Esophagus muscularis mucosa (tissue), 4 donors: ENCODE results near the gene MTREX. TPM values are rescaled to one million over a fixed set of nuclear protein-coding genes. Genes with fewer than 3 reads are reported as not detected.

Experiments
- DNase-seq: peaks from one replicate; pipeline ENCODE4 v3.0.0-alpha.2; 2017; ENCODE audit errors: extremely low spot score
- H3K27ac ChIP-seq, 4 donors: fragments of 200-600 bp; sonication (generic); replicated peaks in 1 of 4; 1 replicate in 3 of 4; 2 replicates in 1 of 4; pipeline ENCODE4 v1.5.1; 2016 to 2019; ENCODE audit warnings: mild to moderate bottlenecking in 1 of 4
- H3K27me3 ChIP-seq, 4 donors: fragments of 200-600 bp; sonication (generic); one replicate each; pipeline versions ENCODE4 v1.5.1 to v1.6.0; 2016 to 2019
- H3K36me3 ChIP-seq, 4 donors: fragments of 200-600 bp; sonication (generic); one replicate each; pipeline ENCODE4 v1.5.1; 2016 to 2019
- H3K4me1 ChIP-seq, 4 donors: fragments of 200-600 bp; sonication (generic); one replicate each; pipeline ENCODE4 v1.5.1; 2016 to 2019
- H3K4me3 ChIP-seq, 4 donors: fragments of 200-600 bp; sonication (generic); 1 replicate in 2 of 4; 2 replicates in 2 of 4; pipeline ENCODE4 v1.5.1; 2016 to 2019; ENCODE audit warnings: mild to moderate bottlenecking in 4 of 4, moderate library complexity in 1 of 4
- H3K9me3 ChIP-seq, 4 donors: fragments of 200-600 bp; sonication (generic); 1 replicate in 3 of 4; 2 replicates in 1 of 4; pipeline ENCODE4 v1.5.1; 2016 to 2019
- EP300 ChIP-seq: sonication (generic); formaldehyde crosslinking; IDR thresholded peaks from one replicate; pipeline ENCODE4 v1.6.1; 2017; ENCODE audit warnings: antibody characterized with exemption
- POLR2A ChIP-seq: fragments of 450-650 bp; IDR thresholded peaks from one replicate; pipeline ENCODE4 v1.6.1; 2017; ENCODE audit warnings: antibody characterized with exemption, moderate library complexity, mild to moderate bottlenecking, low read depth
- POLR2AphosphoS5 ChIP-seq, 2 donors: sonication (generic); formaldehyde crosslinking; IDR thresholded peaks; one replicate each; pipeline ENCODE4 v1.6.1; 2017; ENCODE audit warnings: antibody characterized with exemption in 2 of 2
- WGBS: methylation state at CpG from one replicate; pipeline ENCODE4 v1.1.5; 2018; 5-methylcytosine and 5-hydroxymethylcytosine counted together
- intact Hi-C: fragments of 100-400 bp; cut with DNase I; formaldehyde crosslinking; loops from one replicate; pipeline ENCODE4 v1.15.1; 2023
- total RNA-seq, 4 donors: library from RNA; depleted of rRNA; stranded (reverse); fragments of >200 nt; gene quantifications; one replicate each; pipeline versions ENCODE4 v1.1.0 to v1.2.1, GENCODE V29; 2016
- TF ChIP-seq, protein P1 (sequence below), 3 experiments: fragments of 200-600 bp in 2 of 3; fragments of 450-650 bp in 1 of 3; sonication (generic) in 2 of 3; IDR thresholded peaks; one replicate each; pipeline ENCODE4 v1.5.1; 2017 to 2019; ENCODE audit warnings: antibody characterized with exemption in 3 of 3, mild to moderate bottlenecking in 2 of 3, moderate library complexity in 1 of 3

MTREX gene
- total RNA-seq, 4 donors from 2014 or later, result 53.7 to 64.0 (median 62.3) TPM

DNA sequence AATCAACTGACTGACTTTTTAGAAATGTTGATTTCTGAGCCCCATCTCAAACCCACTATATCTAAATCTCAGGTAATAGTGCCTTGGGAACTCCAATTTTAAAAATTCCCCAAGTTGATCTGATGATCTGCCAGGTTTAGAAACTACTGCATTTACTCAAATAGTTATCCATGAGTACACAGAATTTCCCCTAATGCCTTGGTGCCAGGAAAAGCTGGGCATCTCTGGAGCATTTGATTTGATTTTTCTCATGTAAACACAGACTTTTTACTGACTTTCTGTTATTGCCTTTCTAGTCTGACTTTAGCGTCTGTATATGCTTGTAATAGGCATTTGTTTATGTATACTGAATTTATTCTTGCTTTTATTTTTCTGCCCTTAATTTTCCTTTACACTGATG lies 35.8 kb downstream of the MTREX start:
- WGBS, result 61% methylated on average over 1 of the region's 1 CpG
- no peak overlapping the region for H3K27ac ChIP-seq
- no peak overlapping the region for H3K4me3 ChIP-seq
- H3K36me3 ChIP-seq, result peaks cover 23 to 72% (median 41%) of the 10 kb centered on the region in 4 donors
- TF ChIP-seq, protein P1, sequence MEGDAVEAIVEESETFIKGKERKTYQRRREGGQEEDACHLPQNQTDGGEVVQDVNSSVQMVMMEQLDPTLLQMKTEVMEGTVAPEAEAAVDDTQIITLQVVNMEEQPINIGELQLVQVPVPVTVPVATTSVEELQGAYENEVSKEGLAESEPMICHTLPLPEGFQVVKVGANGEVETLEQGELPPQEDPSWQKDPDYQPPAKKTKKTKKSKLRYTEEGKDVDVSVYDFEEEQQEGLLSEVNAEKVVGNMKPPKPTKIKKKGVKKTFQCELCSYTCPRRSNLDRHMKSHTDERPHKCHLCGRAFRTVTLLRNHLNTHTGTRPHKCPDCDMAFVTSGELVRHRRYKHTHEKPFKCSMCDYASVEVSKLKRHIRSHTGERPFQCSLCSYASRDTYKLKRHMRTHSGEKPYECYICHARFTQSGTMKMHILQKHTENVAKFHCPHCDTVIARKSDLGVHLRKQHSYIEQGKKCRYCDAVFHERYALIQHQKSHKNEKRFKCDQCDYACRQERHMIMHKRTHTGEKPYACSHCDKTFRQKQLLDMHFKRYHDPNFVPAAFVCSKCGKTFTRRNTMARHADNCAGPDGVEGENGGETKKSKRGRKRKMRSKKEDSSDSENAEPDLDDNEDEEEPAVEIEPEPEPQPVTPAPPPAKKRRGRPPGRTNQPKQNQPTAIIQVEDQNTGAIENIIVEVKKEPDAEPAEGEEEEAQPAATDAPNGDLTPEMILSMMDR (IDR thresholded peaks at IDR 0.05), result no peak
- no peak for TF ChIP-seq POLR2A
- no peak for TF ChIP-seq POLR2AphosphoS5 (IDR thresholded peaks at IDR 0.05)
- TF ChIP-seq EP300, result no peak
- no peaks in the 10 kb centered on the region for H3K27me3 ChIP-seq
- no peaks in the 10 kb centered on the region for H3K9me3 ChIP-seq
- intact Hi-C loops, result no loop called here
- no peak for DNase-seq
- H3K4me1 ChIP-seq, result peaks cover 7 to 26% (median 21%) of the 10 kb centered on the region in 4 donors

DNA sequence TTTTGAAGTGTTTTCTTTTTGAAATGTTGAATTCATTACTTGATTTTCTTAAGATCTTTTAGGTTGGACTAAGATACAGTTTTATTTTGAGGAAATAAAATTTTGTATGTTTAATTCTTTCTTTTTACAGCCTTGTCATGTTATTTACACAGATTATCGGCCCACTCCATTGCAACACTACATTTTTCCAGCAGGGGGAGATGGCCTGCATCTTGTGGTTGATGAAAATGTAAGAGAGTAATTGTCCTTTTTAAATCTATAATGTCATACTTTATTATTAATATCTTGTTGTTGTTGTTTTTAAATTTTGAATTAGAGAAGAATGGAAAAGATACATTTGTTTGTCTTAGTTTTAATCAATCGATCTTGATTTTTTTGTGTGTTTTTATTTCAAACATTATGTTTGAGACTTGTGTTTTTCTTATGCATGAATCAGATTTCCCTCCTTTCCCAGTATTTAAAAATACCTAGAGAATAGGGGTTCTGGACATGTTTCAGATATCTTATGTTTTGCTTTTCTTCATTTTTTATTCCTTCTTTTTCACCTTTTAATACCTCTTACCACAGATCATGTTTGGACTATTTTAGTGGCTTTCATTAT lies 36.7 kb downstream of the MTREX start:
- Histone ChIP-seq H3K27ac (no peak overlapping the region), H3K27me3 (no peaks in the 10 kb centered on the region), H3K36me3 (peaks cover 23 to 81% (median 48%) of the 10 kb centered on the region in 4 donors), H3K9me3 (no peaks in the 10 kb centered on the region), H3K4me1 (peaks cover 3 to 23% (median 17%) of the 10 kb centered on the region in 4 donors), H3K4me3 (no peak overlapping the region)
- 40% methylated on average over 2 of the region's 2 CpGs for WGBS
- DNase-seq, result no peak
- TF ChIP-seq, protein P1 (IDR thresholded peaks at IDR 0.05), result peak; percentile 77 to 92 (median 85)
- TF ChIP-seq POLR2AphosphoS5 (IDR thresholded peaks at IDR 0.05), result no peak
- intact Hi-C loops, result no loop called here

- H3K27me3 ChIP-seq, result no peaks in the 10 kb centered on the region
- H3K36me3 ChIP-seq, result peaks cover 30 to 89% (median 56%) of the 10 kb centered on the region in 4 donors
- DNase-seq, result no peak
- no peak overlapping the region for H3K4me3 ChIP-seq
- H3K4me1 ChIP-seq, result peaks cover 3 to 23% (median 17%) of the 10 kb centered on the region in 4 donors
- TF ChIP-seq, protein P1 (IDR thresholded peaks at IDR 0.05), result no peak
- no peak for TF ChIP-seq EP300
- no peak for TF ChIP-seq POLR2AphosphoS5 (IDR thresholded peaks at IDR 0.05)
- no peak for TF ChIP-seq POLR2A
- H3K9me3 ChIP-seq, result no peaks in the 10 kb centered on the region
- H3K27ac ChIP-seq, result no peak overlapping the region
- intact Hi-C loops, result loop anchor here (5.0 kb wide), 1 partner anchor 347 kb away; no protein-coding TSS in a partner anchor
- WGBS, result 93% methylated on average over 4 of the region's 4 CpGs
These were observed 37.5 kb downstream of the MTREX start for GRCh38 chr5:55345327-55345726.

DNA sequence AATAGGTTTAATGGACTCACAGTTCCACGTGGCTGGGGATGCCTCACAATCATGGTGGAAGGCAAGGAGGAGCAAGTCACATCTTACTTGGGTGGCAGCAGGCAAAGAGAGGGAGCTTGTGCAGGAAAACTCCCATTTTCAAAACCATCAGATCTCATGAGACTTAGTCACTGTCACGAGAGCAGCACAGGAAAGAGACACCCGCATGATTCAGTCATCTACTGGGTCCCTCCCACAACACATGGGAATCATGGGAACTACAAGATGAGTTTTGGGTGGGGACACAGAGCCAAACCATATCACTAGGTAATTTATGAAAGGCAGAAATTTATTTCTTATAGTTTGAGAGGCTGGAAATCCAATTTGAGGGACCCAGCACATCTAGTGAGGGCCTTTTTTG lies 40.0 kb downstream of the MTREX start:
- intact Hi-C loops, result loop anchor here (5.0 kb wide), 1 partner anchor 345 kb away; no protein-coding TSS in a partner anchor

More for the DNA sequence above, 40.0 kb downstream of the MTREX start:
- DNase-seq, result no peak
- 88% methylated on average over 3 of the region's 3 CpGs for WGBS
- no peaks in the 10 kb centered on the region for H3K27me3 ChIP-seq
- peaks cover 3 to 16% (median 14%) of the 10 kb centered on the region in 4 donors for H3K4me1 ChIP-seq
- no peak overlapping the region for H3K27ac ChIP-seq
- no peaks in the 10 kb centered on the region for H3K9me3 ChIP-seq
- no peak overlapping the region for H3K4me3 ChIP-seq
- peaks cover 31 to 88% (median 61%) of the 10 kb centered on the region in 4 donors for H3K36me3 ChIP-seq
- TF ChIP-seq EP300, result no peak
- TF ChIP-seq, protein P1 (IDR thresholded peaks at IDR 0.05), result no peak
- TF ChIP-seq POLR2AphosphoS5 (IDR thresholded peaks at IDR 0.05), result no peak
- TF ChIP-seq POLR2A, result no peak
